Amniotic epithelial cell (primary cell): ENCODE results near the gene OSBPL8.
"Not testable (repeated sequence)": the region's sequence is repeated elsewhere in the genome, so short reads cannot be mapped to it uniquely, and the experiment has no call there.

Experiments used
- DNase-seq: peaks from one replicate; pipeline ENCODE4 v3.0.0-alpha.2; 2010; ENCODE audit warnings: low read depth

The OSBPL8 gene

DNA sequence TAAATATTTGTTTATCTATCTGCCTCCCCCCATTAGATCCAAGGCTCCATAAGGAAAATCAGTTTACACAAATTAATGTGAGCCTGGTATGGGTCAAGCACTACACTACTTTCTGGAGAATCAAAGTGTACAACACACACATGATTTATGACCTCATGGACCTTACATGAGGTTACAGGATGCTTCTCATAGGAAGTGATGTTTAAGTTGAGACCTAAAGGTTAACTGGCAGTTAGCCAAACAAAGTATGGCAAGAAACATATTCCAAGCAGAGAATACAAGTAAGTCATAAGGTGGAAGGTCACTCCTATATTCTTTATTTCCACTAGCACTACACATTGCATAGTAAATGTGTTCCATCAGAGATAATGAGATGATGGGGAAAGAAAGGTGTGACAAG, 39.2 kb downstream of the OSBPL8 start:
- DNase-seq, result no peak

DNA sequence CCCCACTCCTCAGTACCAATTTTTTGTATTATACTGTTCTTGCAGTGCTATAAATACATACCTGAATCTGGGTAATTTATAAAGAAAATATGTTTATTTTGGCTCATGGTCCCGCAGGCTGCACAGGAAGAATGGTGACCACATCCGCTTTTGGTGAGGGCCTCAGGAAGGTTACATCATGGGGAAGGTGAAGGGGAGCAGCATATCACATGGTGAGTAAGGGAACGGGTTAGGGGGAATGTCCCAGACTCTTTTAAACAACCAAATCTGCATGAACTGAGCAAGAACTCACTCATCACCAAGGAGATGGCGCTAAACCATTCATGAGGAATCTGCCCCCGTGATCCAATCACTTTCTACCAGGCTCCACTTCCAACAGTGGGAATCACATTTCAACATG, 40.0 kb downstream of the OSBPL8 start:
- no peak for DNase-seq

DNA sequence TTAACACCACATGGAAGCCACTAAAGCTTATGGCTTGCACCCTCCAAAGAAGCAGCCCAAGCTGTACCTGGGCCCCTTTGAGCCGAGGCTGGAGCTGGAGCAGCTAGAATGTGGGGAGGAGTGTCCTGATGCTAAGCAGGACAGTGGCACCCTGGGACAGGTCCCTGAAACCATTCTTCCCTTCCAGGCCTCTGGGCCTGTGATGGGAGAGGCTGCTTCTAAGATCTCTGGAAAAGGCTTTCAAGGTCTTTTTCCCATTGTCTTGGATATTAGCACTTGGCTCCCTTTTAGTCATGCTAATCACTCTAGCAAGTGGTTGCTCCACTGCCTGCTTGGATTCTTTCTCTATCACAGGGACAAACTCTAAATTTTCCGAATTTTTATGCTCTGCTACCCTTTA, 40.9 kb downstream of the OSBPL8 start:
- DNase-seq, result no peak

DNA sequence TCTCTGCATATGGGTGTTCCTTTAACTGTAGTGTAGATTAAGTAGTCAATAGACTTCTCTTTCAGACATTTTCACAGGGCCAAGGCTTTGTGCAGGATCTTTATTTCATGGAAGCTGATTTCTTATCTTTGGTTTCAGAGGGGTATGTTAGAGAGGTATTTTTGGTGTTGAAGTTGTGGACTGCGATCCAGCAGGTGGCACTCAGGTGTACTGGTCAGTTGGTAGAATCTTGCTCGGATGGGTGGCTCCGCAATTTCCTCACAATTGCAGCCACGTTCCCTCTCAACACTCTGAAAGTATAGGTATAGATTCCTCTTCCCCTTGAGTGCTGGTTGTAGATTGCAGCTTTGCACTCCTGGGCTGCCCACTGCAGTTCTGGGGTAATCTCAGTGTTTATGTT, 44.3 kb downstream of the OSBPL8 start:
- DNase-seq, result no peak

DNA sequence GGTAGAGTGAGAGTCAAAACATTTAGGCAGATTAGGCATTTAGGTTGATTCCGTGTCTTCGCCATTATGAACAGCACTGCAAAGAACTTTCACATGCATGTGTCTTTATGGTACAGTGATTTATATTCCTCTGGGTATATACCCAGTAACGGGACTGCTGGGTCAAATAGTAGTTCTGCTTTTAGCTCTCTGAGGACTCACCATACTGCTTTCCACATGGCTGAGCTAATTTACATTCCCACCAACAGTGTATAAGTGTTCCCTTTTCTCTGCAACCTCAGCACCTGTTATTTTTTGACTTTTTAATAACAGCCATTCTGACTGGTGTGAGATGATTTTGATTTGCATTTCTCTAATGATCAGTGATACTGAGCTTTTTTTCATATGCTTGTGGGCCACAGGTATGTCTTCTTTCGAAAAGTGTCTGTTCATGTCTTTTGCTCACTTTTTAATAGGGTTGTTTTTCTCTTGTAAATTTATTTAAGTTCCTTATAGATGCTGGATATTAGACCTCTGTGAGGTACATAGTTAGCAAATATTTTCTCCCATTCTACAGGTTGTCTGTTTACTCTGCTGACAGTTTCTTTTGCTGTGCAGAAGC, 48.4 kb downstream of the OSBPL8 start:
- DNase-seq, result not testable (repeated sequence)

DNA sequence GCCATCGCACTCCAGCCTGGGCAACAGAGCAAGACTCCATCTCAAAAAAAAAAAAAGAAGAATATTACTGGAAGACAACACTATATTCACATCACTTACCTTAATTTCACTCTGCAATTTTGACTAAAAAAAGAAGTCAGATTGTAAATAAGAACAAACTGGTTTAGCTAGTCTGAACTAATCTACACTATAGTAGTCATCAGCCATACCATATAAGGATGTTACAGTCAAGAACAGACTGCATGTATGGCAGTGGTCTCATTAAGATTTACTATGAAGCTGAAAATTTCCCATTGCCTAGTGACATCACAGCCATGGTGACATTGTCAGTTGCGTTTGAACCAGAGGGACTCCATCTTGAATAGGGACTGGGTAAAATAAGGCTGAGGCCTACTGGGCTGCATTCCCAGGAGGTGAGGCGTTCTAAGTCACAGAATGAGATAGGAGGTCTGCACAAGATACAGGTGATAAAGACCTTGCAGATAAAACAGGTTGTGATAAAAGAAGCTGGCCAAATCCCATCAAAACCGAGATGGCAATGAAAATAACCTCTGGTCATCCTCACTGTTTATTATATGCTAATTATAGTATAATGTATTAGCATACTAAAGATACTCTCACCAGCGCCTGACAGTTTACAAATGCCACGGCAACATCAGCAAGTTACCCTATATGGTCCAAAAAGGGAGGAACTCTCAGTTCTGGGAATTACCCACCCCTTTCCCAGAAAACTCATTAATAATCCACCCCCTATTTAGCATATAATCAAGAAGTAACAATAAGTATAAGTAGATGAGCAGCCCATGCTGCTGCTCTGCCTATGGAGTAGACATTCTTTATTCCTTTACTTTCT, 51.2 kb downstream of the OSBPL8 start:
- no peak for DNase-seq

DNA sequence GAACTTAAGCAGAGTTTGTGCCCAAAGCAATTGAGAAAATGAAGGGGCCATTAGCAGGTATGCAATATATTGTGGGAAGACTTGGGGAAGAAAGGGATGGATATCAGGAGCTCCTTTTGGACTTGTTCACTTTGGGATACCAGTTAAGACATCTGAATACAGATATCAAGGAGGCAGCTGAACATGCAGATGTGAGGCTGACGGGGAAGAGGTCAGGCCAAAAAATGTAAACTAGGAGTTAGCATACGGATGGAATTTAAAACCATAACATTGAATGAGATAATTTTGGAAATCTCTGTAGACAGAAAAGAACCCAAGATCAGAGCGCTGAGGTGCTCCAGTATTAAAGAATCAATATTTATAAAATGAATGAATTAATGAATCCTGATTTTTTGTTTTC, 53.4 kb downstream of the OSBPL8 start:
- no peak for DNase-seq

DNA sequence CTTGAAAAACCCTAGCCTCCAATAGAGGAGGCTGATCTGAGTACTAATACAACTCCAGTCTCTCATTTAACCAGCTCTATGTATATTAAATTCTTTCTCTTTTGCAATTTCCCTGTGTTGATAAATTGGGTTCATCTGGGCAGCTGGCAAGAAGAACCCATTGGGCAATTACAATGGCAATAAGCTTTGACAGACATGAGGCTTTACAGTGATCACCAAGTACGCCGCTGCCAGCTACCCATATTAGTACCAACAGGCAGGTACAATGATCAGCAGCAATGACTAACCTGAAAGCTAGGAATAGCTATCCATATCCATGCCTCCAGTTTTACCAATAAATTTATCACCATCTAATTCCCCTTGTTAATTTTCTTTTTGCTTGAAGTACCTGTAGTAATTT, 54.5 kb downstream of the OSBPL8 start:
- DNase-seq, result no peak

DNA sequence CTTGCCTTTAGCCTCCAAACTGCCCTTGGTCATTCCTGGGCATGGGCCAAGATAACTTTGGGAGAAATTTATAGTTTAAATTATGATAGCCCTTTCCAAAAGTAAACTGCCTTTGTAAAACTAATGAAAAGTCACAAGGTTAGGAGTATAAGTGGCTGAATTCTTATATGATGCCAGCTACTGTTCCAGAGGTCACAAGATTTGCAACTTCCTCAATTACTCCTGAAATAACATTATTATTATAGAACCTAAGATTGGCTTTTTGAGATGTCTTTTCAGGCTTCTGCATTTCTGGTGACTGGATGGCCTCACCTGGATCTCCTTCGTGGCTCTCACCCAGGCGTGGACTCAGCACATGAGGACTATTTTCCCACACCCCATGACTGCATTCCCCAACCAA, 55.0 kb downstream of the OSBPL8 start:
- no peak for DNase-seq

DNA sequence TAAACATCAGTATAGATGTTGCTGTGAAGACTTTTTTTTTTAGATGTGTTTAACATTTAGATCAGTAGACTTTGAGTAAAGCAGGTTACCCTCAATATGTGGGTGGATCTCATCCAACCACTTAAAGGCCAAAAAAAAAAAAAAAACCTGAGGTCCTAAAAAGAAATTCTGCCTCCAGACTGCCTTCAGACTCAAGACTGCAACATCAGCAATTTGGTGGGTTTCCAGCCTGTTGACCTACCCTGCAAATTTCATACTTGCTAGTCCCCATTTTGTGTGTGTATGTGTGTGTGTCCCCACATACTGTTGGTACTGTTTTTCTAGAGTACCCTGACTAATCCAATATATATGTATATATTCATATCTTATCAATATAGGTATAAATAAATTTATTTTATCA, 55.6 kb downstream of the OSBPL8 start:
- no peak for DNase-seq

DNA sequence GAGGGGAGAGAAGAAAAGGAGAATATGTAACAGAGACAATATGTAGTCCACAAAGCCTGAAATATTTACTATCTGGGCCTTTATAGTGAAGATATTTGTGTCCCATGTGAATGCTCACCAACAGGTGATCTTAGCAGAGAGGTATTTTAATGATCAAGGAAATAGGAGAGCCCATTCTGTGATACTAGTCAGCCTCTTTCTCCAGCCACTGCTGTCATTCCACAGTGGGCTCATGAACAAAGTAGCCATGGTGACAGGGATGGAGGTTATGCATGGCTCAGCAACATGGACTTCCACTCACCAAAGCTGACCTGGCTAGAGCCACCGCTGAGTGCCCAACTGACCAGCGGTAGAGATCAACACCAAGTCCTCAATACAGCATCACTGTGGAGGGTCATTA, 58.2 kb downstream of the OSBPL8 start:
- no peak for DNase-seq

DNA sequence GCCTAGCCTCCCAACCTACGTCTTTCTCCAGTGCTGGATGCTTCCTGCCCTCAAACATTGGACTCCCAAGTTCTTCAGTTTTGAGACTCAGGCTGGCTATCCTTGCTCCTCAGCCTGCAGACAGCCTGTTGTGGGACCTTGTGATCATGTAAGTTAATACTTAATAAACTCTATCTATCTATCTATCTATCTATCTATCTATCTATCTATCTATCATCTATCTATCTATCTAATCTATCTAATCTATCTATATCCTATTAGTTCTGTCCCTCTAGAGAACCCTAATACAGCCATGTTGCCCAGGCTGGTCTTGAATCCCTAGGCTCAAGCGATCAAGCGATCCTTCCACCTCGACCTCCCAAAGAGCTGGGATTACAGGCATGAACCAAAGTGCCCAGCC, 60.4 kb downstream of the OSBPL8 start:
- DNase-seq, result not testable (repeated sequence)

DNA sequence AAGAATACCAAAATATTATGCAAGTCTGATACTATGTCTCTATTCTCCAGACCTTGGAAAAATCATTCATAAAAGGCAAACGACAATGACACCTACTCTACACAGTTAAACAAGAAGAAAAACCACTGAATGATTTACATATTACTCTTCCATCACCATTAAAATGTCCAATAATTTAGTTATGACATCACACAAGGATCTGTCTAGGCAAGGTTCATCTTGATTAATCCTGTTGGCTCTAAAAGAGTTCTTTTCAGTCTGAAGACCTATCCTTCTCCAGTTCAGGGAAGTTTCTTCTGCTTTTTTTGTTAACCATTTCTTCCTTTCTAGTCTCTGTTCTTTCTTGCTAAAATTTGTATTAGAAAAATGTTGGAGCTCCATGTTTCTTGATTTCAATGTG, 64.0 kb downstream of the OSBPL8 start:
- DNase-seq, result no peak

DNA sequence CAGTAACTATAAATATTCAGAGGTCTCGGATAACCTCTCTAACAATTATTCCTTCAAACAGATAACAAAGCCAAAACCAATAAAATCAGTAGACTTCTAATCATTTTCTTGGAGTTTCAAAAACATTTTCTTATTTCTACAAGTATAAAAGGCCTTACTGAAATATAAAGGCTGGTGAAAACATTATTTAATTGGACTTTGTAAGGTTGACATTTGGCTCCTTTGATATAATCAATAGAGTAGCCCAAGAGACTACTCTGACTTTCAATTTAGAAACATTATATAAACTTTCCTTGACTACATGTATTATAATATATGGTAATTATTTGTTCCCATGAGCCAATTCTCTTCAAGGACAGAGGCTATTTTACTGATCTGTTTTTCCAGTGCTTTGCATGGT, 68.3 kb downstream of the OSBPL8 start:
- no peak for DNase-seq

DNA sequence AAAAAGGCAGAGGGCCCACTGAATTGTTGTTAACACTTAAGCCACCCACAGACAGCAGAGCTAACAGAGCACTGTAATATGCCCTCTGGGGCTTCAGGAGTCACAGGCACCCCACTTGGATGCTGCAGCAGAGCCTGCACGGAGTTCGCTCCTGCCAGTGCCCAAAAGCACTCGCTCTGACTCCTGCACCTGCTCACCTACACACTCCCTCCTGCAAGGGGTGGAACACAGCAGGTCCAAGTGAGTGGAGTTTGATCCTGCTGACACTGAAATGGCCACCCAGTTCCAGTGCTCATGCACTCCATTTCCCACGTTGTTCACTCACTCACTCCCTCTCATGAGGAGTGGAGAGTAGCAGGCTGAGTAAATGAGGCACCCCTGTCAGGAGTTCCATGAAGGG, 68.8 kb downstream of the OSBPL8 start:
- DNase-seq, result no peak

DNA sequence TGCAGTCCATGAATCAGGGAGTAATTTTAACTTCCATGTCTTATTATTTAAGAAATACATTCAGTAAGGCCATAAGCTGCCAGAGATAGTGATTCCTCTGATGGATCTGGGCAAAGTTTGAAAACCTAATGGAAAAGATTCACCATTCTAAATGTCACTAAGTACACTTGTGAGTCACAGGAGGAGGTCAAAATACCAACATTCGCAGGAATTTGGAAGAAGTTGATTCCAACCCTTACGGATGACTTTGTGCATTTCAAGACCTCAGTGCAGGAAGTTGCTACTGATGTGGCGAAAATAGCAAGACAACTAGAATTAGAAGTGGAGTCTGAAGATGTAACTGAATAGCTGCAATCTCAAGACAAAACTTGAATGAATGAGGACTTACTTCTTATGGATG, 69.8 kb downstream of the OSBPL8 start:
- DNase-seq, result no peak

DNA sequence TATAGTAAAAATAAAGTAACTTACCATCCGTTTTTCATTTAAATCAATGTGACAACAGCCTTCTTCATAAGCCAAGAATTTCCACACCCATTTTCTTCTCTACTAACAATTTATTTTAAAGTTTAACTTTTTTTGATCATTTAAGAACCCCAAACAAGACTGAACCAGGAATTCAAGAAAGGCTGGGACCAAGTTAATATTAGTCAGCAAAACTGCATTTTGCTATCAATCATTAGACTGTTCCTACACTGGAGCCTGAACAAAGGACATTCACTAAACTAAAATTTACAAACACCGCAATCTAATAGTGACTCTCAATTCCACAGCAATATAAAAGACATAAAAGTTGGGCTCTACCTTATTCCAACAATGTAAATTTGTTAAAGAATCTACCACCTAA, 73.6 kb downstream of the OSBPL8 start:
- no peak for DNase-seq

DNA sequence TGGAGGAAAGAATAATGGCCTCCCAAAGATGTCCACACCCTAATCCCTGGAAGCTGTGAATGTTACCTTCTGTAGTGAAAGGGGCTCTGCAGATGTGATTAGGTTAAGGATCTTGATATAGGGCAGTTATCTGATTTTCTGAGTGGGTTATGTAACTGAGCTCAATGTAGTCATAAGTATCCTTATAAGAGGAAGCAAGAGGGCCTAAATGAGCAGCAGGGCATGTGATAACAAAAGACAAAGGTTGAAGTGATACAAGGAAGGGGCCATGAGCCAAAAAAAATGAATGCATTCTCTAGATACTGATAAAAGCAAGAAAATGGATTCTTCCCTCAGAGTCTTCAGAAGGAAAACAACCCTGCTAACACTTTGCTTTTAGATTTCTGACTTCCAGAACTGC, 78.8 kb downstream of the OSBPL8 start:
- DNase-seq, result no peak

DNA sequence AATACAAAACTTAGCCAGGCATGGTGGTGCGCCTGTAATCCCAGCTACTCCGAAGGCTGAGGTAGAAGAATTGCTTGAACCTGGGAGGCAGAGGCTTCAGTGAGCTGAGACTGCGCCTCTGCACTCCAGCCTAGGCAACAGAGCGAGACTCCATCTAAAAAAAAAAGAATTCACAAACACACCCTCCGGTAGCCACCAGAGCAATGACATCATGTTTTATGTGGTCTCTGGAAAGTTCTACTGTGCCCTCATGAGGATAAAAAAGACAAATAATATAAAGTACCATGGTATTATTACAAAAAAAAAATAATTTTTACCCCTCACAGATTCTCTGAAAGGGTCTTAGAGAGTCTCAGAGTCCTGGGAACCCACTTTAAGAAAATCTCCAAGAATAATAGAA, 81.5 kb downstream of the OSBPL8 start:
- DNase-seq, result no peak

DNA sequence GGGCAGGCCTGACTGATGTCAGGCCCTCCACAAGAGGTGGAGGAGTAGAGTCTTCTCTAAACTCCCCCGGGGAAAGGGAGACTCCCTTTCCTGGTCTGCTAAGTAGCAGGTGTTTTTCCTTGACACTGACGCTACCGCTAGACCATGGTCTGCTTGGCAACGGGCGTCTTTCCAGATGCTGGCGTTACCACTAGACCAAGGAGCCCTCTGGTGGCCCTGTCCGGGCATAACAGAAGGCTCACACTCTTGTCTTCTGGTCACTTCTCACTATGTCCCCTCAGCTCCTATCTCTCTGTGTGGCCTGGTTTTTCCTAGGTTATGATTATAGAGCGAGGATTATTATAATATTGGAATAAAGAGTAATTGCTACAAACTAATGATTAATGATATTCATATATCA, 86.7 kb downstream of the OSBPL8 start:
- DNase-seq, result not testable (repeated sequence)

DNA sequence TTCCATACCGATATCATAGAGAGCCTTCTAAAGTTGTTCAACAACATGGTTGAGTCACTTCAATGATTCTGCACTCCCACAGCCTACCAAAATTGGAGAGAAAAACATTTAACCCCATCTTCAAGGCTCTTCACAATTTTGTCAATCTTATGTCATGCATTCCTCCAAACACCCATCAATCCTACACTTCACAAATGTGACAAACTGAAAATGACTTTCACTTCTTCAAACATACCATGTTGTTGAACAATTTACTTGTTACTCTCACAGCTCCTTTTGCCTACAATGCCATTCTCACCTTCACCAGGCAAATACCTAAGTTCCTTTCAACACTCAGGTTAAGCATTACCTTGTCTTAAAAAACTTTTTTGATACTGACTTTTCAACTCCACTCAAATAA, 88.0 kb downstream of the OSBPL8 start:
- no peak for DNase-seq

DNA sequence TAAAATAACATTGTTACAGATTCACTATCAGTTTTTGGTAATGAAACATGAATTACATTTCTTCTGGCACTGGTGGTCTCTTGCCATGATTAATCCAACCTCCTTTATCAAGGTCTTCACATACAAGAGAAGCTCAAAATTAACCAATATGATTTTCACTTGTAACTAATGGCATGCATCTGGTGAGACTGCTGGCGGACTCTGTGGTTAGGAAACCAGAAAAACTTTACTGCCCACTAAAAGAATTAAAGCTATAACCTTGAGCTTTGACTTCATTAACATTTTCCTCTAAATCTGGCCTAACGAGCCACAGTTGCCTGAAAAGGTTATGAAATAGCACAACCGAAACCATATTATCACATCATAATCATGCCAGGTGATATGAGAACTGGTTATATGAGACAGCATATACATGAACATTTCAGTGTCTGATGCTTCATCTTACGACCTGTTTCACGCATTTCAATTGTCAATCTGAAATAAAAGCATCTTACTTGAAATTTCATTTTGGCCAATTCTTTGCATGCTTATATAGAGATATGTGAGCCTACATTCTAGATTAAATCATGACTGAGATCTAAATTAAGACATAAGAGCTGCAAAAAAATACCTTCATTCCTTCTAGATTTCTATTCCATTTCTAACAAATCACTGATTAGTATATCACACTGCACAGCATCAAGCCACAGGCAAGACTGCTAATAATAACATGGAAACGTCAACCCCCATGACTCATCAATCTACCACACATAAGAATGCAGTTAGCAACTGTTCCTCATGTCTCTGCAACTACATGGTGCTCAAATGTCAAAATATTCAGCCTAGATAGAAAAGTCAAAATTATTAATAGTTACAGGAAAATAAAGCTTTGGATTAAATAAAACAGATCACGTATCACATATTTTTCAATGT, 89.3 kb downstream of the OSBPL8 start:
- peak; percentile 90 for DNase-seq

DNA sequence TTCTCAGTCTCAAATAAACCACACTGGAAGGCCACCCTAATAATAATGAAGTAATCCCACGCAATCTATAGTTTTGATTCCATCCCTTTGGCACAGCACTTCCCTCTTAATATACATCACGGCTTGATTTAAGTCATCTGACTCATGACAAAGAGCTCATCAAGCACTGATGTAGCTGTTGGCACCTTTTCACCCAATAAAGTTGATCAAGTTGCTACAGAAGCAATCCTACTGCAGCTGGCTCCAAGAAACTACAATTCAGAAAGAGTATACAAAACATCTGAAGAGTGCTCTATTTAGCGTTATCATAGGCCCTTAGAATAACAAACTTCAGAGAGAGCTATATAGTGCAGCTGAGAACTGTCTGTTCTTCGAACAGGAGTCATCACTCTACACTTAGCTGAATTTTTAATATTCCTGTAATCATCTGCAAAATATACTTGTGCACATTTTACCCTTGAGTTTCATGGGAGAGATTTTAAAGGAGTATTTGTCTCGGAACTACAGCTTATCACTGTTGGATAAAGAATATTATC, 94.9 kb downstream of the OSBPL8 start:
- no peak for DNase-seq
